Heart right ventricle (tissue), 16 donors: ENCODE data around the gene TTYH1. TPM values are rescaled to one million over a fixed set of nuclear protein-coding genes. Genes with fewer than 3 reads are reported as not detected.
"Not testable (repeated sequence)": the region's sequence is repeated elsewhere in the genome, so short reads cannot be mapped to it uniquely, and the experiment has no call there.

Experiments used
- ATAC-seq, 8 donors: fragments of 200-7000 bp; cut with Tn5 transposase; one replicate each; pipeline ENCODE4 v1.9.1; 2020; ENCODE audit warnings: mild to moderate bottlenecking in 8 of 8, moderate library complexity in 8 of 8, moderate number of reproducible peaks in 1 of 8
- DNase-seq, 2 donors: peaks; one replicate each; pipeline ENCODE4 v3.0.0-alpha.2; 2020
- H3K27ac ChIP-seq, 10 donors: fragments of 200-600 bp; sonication (generic) in 2 of 10; one replicate each; pipeline versions ENCODE4 v1.5.0 to v1.8.0; 2020 to 2022; ENCODE audit warnings: mild to moderate bottlenecking in 3 of 10
- H3K27me3 ChIP-seq, 7 donors: fragments of 200-600 bp; one replicate each; pipeline ENCODE4 v1.8.0; 2021 to 2022; ENCODE audit warnings: mild to moderate bottlenecking in 2 of 7
- H3K36me3 ChIP-seq, 9 donors: fragments of 200-600 bp; sonication (generic) in 1 of 9; one replicate each; pipeline versions ENCODE4 v1.5.0 to v1.8.0; 2020 to 2022; ENCODE audit warnings: mild to moderate bottlenecking in 2 of 9
- H3K4me1 ChIP-seq, 9 donors: fragments of 200-600 bp; sonication (generic) in 1 of 9; one replicate each; pipeline versions ENCODE4 v1.5.0 to v1.8.0; 2020 to 2022; ENCODE audit warnings: mild to moderate bottlenecking in 4 of 9
- H3K4me3 ChIP-seq, 10 donors: fragments of 200-600 bp; sonication (generic) in 2 of 10; one replicate each; pipeline versions ENCODE4 v1.5.0 to v1.8.0; 2020 to 2022; ENCODE audit warnings: mild to moderate bottlenecking in 7 of 10, moderate library complexity in 2 of 10
- H3K9me3 ChIP-seq, 11 donors: fragments of 200-600 bp in 10 of 11; sonication (generic) in 2 of 11; one replicate each; pipeline versions ENCODE4 v1.5.0 to v1.8.0; 2013 to 2022; ENCODE audit warnings: mild to moderate bottlenecking in 2 of 11, control low read depth in 1 of 11, moderate library complexity in 1 of 11
- WGBS, 2 donors: extraction: QIAGEN DNeasy Blood & Tissue Kit; methylation state at CpG; one replicate each; pipeline ENCODE4 v1.1.7; 2013; ENCODE audit warnings: inconsistent platforms in 1 of 2; 5-methylcytosine and 5-hydroxymethylcytosine counted together
- intact Hi-C, 10 donors: fragments of 100-400 bp; cut with DNase I; formaldehyde crosslinking; loops; one replicate each; pipeline versions ENCODE4 v1.11.1 to v1.14.2; 2022
- polyA plus RNA-seq, 2 donors: library from polyadenylated mRNA; stranded (reverse); fragments of 200-250 nt; gene quantifications; one replicate each; pipeline ENCODE4 v1.2.3, GENCODE V29; 2013
- total RNA-seq, 10 donors: library from RNA; stranded (reverse); fragmentation: NEBNext Ultra II Directional in 3 of 10; extraction: Animal tissue kit (Norgen Biotek cat#: 25700) in 3 of 10; gene quantifications; one replicate each; pipeline versions ENCODE4 v1.2.1 to v1.2.4, GENCODE V29; 2021 to 2023
- TF ChIP-seq, protein P1 (sequence below), 9 donors: fragments of 200-600 bp; sonication (generic) in 2 of 9; IDR thresholded peaks; one replicate each; pipeline versions ENCODE4 v1.5.0 to v1.8.0; 2021 to 2022; ENCODE audit warnings: antibody characterized with exemption in 9 of 9, mild to moderate bottlenecking in 5 of 9, moderate library complexity in 1 of 9
- donor health status: Arrhythmogenic right ventricular cardiomyopathy.
- donor health status: ischemic (EF 13 %, LVEDD 7.1; RV severe dilation, severe dysfunction).
- donor health status: healthy with polysubstance abuse.
- donor health status: DM: no; HTN: yes; CAD: no.
- donor health status: DM: no; HTN: no; CAD: no.
- donor health status: ischemic (EF 25% LVEDD 6.9; RV normal size, moderate dysfunction).
- donor health status: ischemic (EF 25% LVEDD 5.7; RV mildly dilated, moderate dysfunction).
- donor health status: healthy.
- donor health status: DM: yes; HTN: yes; CAD: no.
- donor health status: Ischemic cardiomyopathy.
- donor health status: ischemic (EF 35%, LVEDD 5.7; RV mildly dilated, moderate dysfunction).
- donor health status: nonischemic (EF 11% LVEDD 7.7; RV severe dilation, severe dysfunction).
- donor health status: DM: yes; HTN: yes; CAD: no.
- donor health status: PGD.
- donor health status: ischemic (EF 29% LVEDD 5.4; RV normal size, mild dysfunction).
- donor health status: nonischemic (EF 23%, LVEDD 6.1; RV moderate dilation, normal function).

The TTYH1 gene
- total and polyA plus RNA-seq, 12 donors = 0.37 to 4.3 (median 1.2) TPM

DNA sequence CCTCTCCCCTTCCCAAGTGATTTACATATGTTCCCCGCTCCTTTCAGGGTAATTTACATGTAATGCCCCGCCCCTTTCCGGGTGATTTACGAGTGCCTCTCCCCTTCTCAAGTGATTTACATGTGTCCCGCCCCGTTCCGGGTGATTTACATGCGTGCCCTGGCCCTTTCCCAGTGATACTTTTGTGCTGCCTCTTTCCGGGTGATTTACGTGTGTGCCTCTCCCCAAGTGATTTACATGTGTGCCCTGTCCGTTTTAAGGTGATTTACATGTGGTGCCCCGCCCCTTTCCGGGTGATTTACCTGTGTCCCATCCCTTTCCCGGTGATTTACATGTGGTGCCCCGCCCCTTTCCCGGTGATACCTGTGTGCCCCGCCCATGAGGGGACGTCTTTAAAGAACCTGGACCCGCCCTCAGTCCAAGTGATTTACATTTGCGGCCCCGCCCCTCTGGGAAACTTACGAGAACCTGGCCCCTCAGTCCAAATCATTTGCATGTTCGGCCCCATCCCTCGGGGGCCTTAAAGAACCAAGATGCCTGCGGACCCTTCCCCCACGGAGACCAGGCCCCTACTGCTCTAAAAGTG, 48.9 kb downstream of the TTYH1 start:
- intact Hi-C loops = no loop called here
- H3K27me3 ChIP-seq = peaks cover 0 to 30% (median 3%) of the 10 kb centered on the region in 7 donors
- TF ChIP-seq, protein P1, sequence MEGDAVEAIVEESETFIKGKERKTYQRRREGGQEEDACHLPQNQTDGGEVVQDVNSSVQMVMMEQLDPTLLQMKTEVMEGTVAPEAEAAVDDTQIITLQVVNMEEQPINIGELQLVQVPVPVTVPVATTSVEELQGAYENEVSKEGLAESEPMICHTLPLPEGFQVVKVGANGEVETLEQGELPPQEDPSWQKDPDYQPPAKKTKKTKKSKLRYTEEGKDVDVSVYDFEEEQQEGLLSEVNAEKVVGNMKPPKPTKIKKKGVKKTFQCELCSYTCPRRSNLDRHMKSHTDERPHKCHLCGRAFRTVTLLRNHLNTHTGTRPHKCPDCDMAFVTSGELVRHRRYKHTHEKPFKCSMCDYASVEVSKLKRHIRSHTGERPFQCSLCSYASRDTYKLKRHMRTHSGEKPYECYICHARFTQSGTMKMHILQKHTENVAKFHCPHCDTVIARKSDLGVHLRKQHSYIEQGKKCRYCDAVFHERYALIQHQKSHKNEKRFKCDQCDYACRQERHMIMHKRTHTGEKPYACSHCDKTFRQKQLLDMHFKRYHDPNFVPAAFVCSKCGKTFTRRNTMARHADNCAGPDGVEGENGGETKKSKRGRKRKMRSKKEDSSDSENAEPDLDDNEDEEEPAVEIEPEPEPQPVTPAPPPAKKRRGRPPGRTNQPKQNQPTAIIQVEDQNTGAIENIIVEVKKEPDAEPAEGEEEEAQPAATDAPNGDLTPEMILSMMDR (IDR thresholded peaks at IDR 0.05) = no peak
- H3K4me1 ChIP-seq = peaks cover 11 to 58% (median 44%) of the 10 kb centered on the region in 9 donors
- no peaks in the 10 kb centered on the region for H3K9me3 ChIP-seq
- DNase-seq (peak; percentile 68 to 84), ATAC-seq (peak; percentile 6 to 60 (median 52))
- WGBS, 2 donors = 2% methylated on average over 26 of the region's 26 CpGs
- peak overlapping the region; percentile 45 to 75 (median 68) for H3K4me3 ChIP-seq
- peak overlapping the region; percentile 72 to 100 (median 98) for H3K27ac ChIP-seq
- peaks cover 0 to 39% (median 31%) of the 10 kb centered on the region in 9 donors for H3K36me3 ChIP-seq

DNA sequence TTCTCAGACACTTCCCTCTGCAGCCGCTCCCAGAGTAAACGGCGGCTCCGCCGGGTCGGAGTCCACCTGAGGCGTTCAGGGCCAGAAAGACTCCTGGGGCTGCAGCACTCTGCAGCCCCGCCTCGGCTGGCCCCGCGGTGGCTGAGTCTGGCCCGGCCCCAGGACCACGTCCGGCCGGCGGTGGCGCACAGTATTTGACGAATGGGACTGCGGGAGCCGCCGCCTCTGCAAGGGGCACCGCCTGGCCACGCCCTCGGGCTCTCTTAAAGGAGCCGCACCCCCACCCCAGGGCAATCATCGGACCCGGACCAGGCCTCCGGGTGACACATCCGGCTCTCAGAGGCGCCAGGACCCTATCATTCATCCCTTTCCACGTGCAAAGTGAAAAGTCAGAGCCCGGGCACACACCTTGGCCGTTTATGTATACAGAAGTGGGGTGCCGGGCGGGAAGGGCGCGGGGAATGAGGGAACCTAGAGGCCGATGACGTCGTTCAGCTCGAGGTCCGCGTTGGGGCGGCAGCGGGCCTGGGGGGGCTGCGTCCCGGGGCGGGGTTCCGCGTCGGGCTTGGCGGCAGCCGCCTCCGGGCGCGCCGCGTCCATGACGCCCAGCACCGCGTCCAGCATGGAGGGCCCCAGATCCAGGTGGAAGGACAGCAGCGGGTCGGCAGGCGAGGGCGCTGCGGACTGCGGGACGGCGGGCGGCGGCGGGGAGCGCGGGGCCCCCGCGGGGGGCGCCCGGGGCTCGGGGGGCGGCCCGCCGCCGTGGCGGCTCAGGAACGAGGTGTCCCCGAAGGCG, 49.6 kb downstream of the TTYH1 start:
- intact Hi-C loops = no loop called here

DNA sequence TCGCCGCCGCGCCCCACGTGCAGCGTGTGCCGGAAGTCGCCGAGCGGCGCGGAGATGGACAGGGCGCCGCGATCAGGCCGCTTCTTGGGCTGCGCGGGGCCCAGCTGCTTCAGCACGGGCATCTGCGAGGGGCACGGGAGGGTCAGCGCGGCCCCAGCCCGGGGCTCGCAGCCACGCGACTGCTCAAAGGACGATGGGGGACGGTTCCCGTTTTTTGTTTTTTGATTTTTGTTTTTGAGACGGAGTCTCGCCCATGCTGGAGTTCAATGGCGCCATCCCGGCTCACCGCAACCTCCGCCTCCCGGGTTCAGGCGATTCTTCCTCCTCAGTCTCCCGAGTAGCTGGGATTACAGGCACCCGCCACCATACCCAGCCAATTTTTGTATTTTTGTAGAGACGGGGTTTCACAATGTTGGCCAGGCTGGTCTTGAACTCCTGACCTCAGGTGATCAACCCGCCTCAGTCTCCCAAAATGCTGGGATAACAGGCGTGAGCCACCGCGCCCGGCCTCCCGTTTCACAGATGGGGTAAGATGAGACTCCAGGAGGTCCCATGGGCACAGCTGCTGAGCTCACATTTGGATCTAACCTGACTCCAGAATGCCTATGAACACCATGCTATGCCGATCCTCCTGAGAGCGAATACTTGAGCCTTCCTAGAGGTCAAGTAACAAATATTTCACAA, 50.3 kb downstream of the TTYH1 start:
- H3K4me1 ChIP-seq = peaks cover 11 to 58% (median 50%) of the 10 kb centered on the region in 9 donors
- DNase-seq (no peak), ATAC-seq (no peak)
- H3K9me3 ChIP-seq = no peaks in the 10 kb centered on the region
- peaks cover 0 to 44% (median 15%) of the 10 kb centered on the region in 7 donors for H3K27me3 ChIP-seq
- H3K36me3 ChIP-seq = peaks cover 0 to 25% (median 16%) of the 10 kb centered on the region in 9 donors
- H3K4me3 ChIP-seq = no peak overlapping the region
- intact Hi-C loops = no loop called here
- TF ChIP-seq, protein P1 (IDR thresholded peaks at IDR 0.05) = no peak
- peak overlapping the region in 1 of 10 donors; percentile 21 for H3K27ac ChIP-seq
- 74 to 78% methylated on average over 49 of the region's 49 CpGs for WGBS, 2 donors

More for the DNA sequence above, 49.6 kb downstream of the TTYH1 start:
- ATAC-seq (peak; percentile 70 to 86 (median 81)), DNase-seq (peak; percentile 88 to 91)
- H3K27ac ChIP-seq = peak overlapping the region; percentile 72 to 100 (median 98)
- 16 to 33% methylated on average over 76 to 87 of the region's 87 CpGs for WGBS, 2 donors
- peaks cover 11 to 58% (median 45%) of the 10 kb centered on the region in 9 donors for H3K4me1 ChIP-seq
- no peaks in the 10 kb centered on the region for H3K9me3 ChIP-seq
- peak overlapping the region; percentile 45 to 75 (median 68) for H3K4me3 ChIP-seq
- peaks cover 0 to 37% (median 8%) of the 10 kb centered on the region in 7 donors for H3K27me3 ChIP-seq
- H3K36me3 ChIP-seq = peaks cover 0 to 32% (median 24%) of the 10 kb centered on the region in 9 donors
- TF ChIP-seq, protein P1 (IDR thresholded peaks at IDR 0.05) = peak in 1 of 9 donors; percentile 24

DNA sequence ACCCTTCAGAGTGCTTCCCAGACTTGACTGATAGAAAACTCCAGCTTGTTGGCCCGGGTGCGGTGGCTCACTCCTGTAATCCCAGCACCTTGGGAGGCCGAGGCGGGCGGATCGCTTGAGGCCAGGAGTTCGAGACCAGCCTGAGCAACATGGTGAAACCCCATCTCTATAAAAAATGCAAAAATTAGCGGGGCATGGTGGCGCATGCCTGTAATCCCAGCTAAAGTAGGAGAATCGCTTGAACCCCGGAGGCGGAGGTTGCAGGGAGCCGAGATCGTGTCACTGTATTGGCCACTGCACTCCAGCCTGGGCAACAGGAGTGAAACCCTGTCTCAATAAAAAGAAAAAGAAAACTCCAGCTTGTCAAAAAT, 50.8 kb downstream of the TTYH1 start:
- not testable (repeated sequence) for ATAC-seq

More for the DNA sequence above, 50.8 kb downstream of the TTYH1 start:
- DNase-seq, H3K9me3 ChIP-seq, intact Hi-C loops, H3K4me3 ChIP-seq: not testable (repeated sequence)
- Histone ChIP-seq H3K27ac (peak overlapping the region in 1 of 10 donors; percentile 21), H3K4me1 (peaks cover 11 to 58% (median 51%) of the 10 kb centered on the region in 9 donors), H3K36me3 (peaks cover 0 to 19% (median 11%) of the 10 kb centered on the region in 9 donors), H3K27me3 (peaks cover 0 to 49% (median 19%) of the 10 kb centered on the region in 7 donors)
- 96 to 98% methylated on average over 14 of the region's 14 CpGs for WGBS, 2 donors
